M059J (cell line): ENCODE measurements around the gene TNFRSF1A. TPM values are rescaled to one million over a fixed set of nuclear protein-coding genes. Genes with fewer than 3 reads are reported as not detected.

Experiments used
- total RNA-seq: library from RNA; depleted of rRNA; stranded (reverse); fragments of >200 nt; shearing (Covaris generic); gene quantifications from 2 replicates; pipeline ENCODE4 v1.2.3, GENCODE V29; 2014; rRNA removed

TNFRSF1A gene
- total RNA-seq, 1 experiment from 2014 or later = 233 TPM

Other genes with a start within 250 kb of the TNFRSF1A start
- gene VWF, start 217.4 kb downstream of the TNFRSF1A start, total RNA-seq = 0.05 TPM in 1 of 2 replicates, not detected in the other
- gene CD9, start 141.7 kb downstream of the TNFRSF1A start, total RNA-seq = 72.4 and 86.2 TPM in 2 replicates
- gene PLEKHG6, start 31.4 kb downstream of the TNFRSF1A start, total RNA-seq = 0.05 TPM in 1 of 2 replicates, not detected in the other
- gene SCNN1A, start 33.5 kb upstream of the TNFRSF1A start, total RNA-seq = 1.5 and 4.5 TPM in 2 replicates
- 0.34 and 0.49 TPM in 2 replicates for gene LTBR, start 42.1 kb upstream of the TNFRSF1A start, total RNA-seq
- gene CD27, start 102.9 kb upstream of the TNFRSF1A start, total RNA-seq = not detected in 2 replicates
- 5.4 and 12.1 TPM in 2 replicates for gene TAPBPL, start 110.0 kb upstream of the TNFRSF1A start, total RNA-seq
- 0.96 and 2.6 TPM in 2 replicates for gene VAMP1, start 128.6 kb upstream of the TNFRSF1A start, total RNA-seq
- gene MRPL51, start 151.2 kb upstream of the TNFRSF1A start, total RNA-seq = 141 and 159 TPM in 2 replicates
- 61.8 and 117 TPM in 2 replicates for gene NCAPD2, start 152.0 kb upstream of the TNFRSF1A start, total RNA-seq
- 6,702 and 8,157 TPM in 2 replicates for gene GAPDH, start 192.4 kb upstream of the TNFRSF1A start, total RNA-seq
- 5.4 and 13.4 TPM in 2 replicates for gene IFFO1, start 214.0 kb upstream of the TNFRSF1A start, total RNA-seq
- 29.8 and 47.0 TPM in 2 replicates for gene NOP2, start 226.2 kb upstream of the TNFRSF1A start, total RNA-seq